Measurements from ENCODE around the gene RAB15. TPM values are rescaled to one million over a fixed set of nuclear protein-coding genes. Genes with fewer than 3 reads are reported as not detected.

Gene RAB15
- polyA plus RNA-seq, 1 experiment, result 7.7 TPM

DNA sequence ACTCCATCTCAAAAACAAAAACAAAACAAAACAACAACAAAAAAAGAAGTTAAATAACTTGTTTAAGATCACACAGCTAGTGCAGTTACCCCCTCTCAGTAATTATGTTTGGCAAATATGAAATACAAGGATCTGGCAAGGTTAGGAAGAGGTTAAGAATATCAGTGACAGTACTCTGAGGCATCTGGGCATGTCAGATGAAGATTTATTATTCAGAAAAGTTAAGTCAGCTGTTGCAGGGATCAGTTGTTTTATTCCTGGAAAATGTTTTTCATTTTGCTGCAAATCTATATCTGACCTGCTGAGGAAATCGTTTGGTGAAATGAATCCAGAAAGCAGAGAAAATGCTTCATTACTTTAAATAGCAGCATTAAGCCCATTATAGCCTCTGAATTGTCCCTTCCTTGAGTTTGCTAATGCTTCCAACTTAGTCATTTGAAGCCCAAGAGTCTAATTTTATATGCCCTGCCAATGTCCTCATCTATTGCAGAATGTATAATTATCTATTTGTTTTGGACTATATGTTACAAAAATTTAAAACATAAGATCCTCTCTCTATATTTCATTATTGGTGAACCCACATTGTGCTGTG is 37.7 kb downstream of the RAB15 start:
- ChIA-PET POLR2A (no interaction called here), CTCF (no interaction called here)

DNA sequence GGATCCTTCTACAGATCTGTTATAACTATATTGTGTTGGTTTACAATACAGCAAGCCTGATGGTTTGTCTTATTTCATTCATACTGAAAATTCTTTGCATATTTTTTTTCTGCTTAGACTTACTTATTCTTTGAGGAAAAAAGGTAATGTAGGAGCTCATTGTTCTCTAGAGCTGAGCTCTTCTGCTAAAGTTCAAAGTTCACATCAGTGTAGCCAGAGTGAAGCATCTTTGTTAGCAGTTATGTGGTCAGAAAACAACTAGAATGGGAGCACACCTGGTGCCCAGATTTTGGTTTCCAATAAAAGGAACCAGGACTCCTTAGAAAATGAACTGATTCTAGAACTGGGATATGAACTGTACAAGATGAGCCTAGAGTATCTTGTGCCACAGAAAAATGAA is 39.9 kb downstream of the RAB15 start:
- H3K27me3 ChIP-seq (ENCODE audit: control insufficient read depth, insufficient read depth, low read length), result no peaks in the 10 kb centered on the region
- ChIA-PET POLR2A (no interaction called here), CTCF (no interaction called here)
- DNase-seq (ENCODE audit: low read depth), result no peak
- TF ChIP-seq, protein P1, sequence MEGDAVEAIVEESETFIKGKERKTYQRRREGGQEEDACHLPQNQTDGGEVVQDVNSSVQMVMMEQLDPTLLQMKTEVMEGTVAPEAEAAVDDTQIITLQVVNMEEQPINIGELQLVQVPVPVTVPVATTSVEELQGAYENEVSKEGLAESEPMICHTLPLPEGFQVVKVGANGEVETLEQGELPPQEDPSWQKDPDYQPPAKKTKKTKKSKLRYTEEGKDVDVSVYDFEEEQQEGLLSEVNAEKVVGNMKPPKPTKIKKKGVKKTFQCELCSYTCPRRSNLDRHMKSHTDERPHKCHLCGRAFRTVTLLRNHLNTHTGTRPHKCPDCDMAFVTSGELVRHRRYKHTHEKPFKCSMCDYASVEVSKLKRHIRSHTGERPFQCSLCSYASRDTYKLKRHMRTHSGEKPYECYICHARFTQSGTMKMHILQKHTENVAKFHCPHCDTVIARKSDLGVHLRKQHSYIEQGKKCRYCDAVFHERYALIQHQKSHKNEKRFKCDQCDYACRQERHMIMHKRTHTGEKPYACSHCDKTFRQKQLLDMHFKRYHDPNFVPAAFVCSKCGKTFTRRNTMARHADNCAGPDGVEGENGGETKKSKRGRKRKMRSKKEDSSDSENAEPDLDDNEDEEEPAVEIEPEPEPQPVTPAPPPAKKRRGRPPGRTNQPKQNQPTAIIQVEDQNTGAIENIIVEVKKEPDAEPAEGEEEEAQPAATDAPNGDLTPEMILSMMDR (IDR thresholded peaks at IDR 0.05; ENCODE audit: insufficient read depth, low read depth, low read length), result no peak
- H3K4me3 ChIP-seq (ENCODE audit: low read depth, low read length), result no peak overlapping the region
- H3K36me3 ChIP-seq (ENCODE audit: control insufficient read depth, insufficient read depth, low read length), result peaks cover 6% of the 10 kb centered on the region

More for the DNA sequence above, 37.7 kb downstream of the RAB15 start:
- TF ChIP-seq, protein P1 (IDR thresholded peaks at IDR 0.05; ENCODE audit: insufficient read depth, low read depth, low read length), result no peak
- H3K36me3 ChIP-seq (ENCODE audit: control insufficient read depth, insufficient read depth, low read length), result peaks cover 4% of the 10 kb centered on the region; the same call in 1 of the 2 replicates
- H3K4me3 ChIP-seq (ENCODE audit: low read depth, low read length), result no peak overlapping the region
- no peaks in the 10 kb centered on the region for H3K27me3 ChIP-seq (ENCODE audit: control insufficient read depth, insufficient read depth, low read length)
- no peak for DNase-seq (ENCODE audit: low read depth)

DNA sequence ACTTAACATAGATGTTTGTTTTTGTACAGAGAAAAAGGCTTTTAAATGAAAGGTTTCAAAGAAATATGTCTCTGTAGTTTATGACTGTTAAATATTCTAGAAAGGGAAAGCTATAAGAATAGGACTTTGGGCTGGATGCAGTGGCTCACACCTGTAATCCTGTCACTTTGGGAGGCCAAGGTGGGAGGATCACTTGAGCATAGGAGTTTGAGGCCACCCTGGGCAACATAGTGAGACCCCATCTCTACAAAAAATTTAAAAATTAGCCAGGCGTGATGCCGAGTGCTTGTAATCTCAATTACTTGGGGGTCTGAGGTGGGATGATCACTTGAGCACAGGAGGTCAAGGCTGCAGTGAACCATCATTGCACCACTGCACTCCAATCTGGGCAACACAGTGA is 41.0 kb downstream of the RAB15 start:
- TF ChIP-seq, protein P1 (IDR thresholded peaks at IDR 0.05; ENCODE audit: insufficient read depth, low read depth, low read length), result no peak
- ChIA-PET CTCF (interaction anchor here (1.4 kb wide), 1 partner anchor 8 kb away, joined by 5 read pairs; no protein-coding TSS in a partner anchor), POLR2A (no interaction called here)
- Histone ChIP-seq H3K36me3 (ENCODE audit: control insufficient read depth, insufficient read depth, low read length) (peaks cover 6% of the 10 kb centered on the region), H3K4me3 (ENCODE audit: low read depth, low read length) (no peak overlapping the region), H3K27me3 (ENCODE audit: control insufficient read depth, insufficient read depth, low read length) (no peaks in the 10 kb centered on the region)
- DNase-seq (ENCODE audit: low read depth), result no peak

DNA sequence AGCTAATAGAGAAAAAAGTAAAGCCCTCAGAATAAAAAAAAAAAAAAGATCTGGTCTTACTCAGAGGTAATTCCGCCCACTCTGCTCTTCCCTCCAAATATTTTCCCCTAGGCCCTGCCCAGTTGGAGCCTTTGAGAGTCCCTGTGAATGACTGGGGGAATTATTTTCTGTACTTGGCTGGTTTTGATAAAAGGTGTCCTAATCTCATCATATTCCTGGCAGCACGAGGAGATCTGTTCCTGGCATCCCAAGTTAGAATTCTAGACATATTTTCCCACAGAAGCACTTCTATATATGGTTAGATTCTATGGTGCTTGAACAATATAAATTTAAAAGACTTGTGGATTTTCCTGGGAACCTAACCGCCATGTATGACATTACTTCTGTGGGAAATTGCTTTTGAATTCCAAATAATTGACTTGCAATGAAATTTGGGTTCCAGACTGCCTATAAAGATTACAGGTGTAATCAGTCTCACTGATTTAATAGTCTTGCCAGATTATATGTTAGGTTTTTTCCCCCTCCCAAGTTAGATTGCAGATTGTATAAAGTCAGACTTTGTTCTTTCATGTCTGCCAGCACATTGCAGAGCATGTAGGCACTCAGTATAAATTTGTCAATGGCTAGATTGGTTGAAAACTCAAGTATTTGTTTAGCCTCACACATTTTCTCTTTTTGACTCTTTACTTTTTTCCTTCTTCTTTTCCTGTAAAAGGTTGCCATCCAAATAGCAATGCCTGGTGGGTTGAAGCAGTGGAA is 41.9 kb downstream of the RAB15 start:
- TF ChIP-seq, protein P1 (IDR thresholded peaks at IDR 0.05; ENCODE audit: insufficient read depth, low read depth, low read length), result no peak

DNA sequence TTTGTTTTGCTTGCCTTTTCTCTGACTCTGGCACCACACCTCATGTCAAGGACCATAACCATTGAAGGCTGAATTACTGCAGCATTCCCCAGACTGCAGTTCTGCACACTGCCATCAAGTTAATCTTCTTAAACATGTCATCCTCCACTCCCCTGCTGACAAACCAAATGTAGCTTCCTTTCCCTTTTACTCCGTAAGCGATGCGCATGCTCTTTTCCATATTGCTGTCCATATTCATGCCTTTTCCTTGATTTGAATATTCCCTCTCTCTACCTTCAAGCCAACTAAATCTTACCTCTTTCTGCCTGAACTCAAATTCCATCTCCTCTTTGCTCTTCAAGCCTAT is 43.1 kb downstream of the RAB15 start:
- no peak for DNase-seq (ENCODE audit: low read depth)
- POLR2A ChIA-PET, result no interaction called here
- CTCF ChIA-PET, result interaction anchor here (1.7 to 2.8 kb wide), 2 partner anchors 14 to 18 kb away, joined by 4 to 8 read pairs; partner anchors contain the start of gene CHURC1
- Histone ChIP-seq H3K27me3 (ENCODE audit: control insufficient read depth, insufficient read depth, low read length) (no peaks in the 10 kb centered on the region), H3K36me3 (ENCODE audit: control insufficient read depth, insufficient read depth, low read length) (peaks cover 8% of the 10 kb centered on the region), H3K4me3 (ENCODE audit: low read depth, low read length) (no peak overlapping the region)
- TF ChIP-seq, protein P1 (IDR thresholded peaks at IDR 0.05; ENCODE audit: insufficient read depth, low read depth, low read length), result no peak

More for the DNA sequence above, 41.9 kb downstream of the RAB15 start:
- POLR2A ChIA-PET, result no interaction called here
- peaks cover 8% of the 10 kb centered on the region for H3K36me3 ChIP-seq (ENCODE audit: control insufficient read depth, insufficient read depth, low read length)
- H3K27me3 ChIP-seq (ENCODE audit: control insufficient read depth, insufficient read depth, low read length), result no peaks in the 10 kb centered on the region
- CTCF ChIA-PET, result interaction anchor here (1.4 kb wide), 1 partner anchor 9 kb away, joined by 5 read pairs; no protein-coding TSS in a partner anchor
- H3K4me3 ChIP-seq (ENCODE audit: low read depth, low read length), result no peak overlapping the region
- no peak for DNase-seq (ENCODE audit: low read depth)

Measured in BJ (cell line).